ENCODE data around the gene MAGI1. TPM values are rescaled to one million over a fixed set of nuclear protein-coding genes. Genes with fewer than 3 reads are reported as not detected.

The MAGI1 gene
- total RNA-seq, 1 donor from 2014 or later = 47.1 TPM

GRCh38 chr3:66080167-66080566 lies 41.4 kb upstream of the MAGI1 start:
- no peak overlapping the region for H3K4me3 ChIP-seq
- H3K27ac ChIP-seq = no peak overlapping the region
- no peaks in the 10 kb centered on the region for H3K36me3 ChIP-seq
- TF ChIP-seq POLR2A (IDR thresholded peaks at IDR 0.05) (no peak), POLR2AphosphoS5 (IDR thresholded peaks at IDR 0.05; ENCODE audit: insufficient read depth in 1 of 2, low read depth in 1 of 2) (no peak)
- TF ChIP-seq, protein P1, sequence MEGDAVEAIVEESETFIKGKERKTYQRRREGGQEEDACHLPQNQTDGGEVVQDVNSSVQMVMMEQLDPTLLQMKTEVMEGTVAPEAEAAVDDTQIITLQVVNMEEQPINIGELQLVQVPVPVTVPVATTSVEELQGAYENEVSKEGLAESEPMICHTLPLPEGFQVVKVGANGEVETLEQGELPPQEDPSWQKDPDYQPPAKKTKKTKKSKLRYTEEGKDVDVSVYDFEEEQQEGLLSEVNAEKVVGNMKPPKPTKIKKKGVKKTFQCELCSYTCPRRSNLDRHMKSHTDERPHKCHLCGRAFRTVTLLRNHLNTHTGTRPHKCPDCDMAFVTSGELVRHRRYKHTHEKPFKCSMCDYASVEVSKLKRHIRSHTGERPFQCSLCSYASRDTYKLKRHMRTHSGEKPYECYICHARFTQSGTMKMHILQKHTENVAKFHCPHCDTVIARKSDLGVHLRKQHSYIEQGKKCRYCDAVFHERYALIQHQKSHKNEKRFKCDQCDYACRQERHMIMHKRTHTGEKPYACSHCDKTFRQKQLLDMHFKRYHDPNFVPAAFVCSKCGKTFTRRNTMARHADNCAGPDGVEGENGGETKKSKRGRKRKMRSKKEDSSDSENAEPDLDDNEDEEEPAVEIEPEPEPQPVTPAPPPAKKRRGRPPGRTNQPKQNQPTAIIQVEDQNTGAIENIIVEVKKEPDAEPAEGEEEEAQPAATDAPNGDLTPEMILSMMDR (IDR thresholded peaks at IDR 0.05) = no peak
- no peaks in the 10 kb centered on the region for H3K9me3 ChIP-seq
- no peaks in the 10 kb centered on the region for H3K27me3 ChIP-seq
- no peak for DNase-seq (ENCODE audit: extremely low spot score in 2 of 2)
- intact Hi-C loops (cut with DNase I) = no loop called here
- no peaks in the 10 kb centered on the region for H3K4me1 ChIP-seq

DNA sequence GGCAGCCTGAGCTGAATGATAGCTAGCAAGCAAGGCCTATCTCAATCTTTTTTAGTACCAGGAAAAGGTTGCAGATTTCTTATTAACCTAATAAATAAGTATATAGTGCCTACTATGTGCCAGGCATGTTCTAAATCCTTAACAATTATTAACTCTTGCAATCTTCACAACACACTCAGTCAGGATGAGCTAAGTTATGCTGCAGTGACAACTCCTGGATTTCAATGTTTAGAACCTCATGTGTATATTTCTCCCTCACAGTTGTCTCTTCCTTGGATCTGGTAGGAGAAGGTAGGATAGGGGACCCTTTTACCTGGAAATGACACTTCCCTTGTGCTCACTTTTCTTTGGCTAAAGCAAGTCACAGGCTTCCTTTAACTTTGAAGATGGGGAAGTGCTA lies 39.3 kb upstream of the MAGI1 start:
- H3K9me3 ChIP-seq = no peaks in the 10 kb centered on the region
- no peaks in the 10 kb centered on the region for H3K4me1 ChIP-seq
- no peaks in the 10 kb centered on the region for H3K36me3 ChIP-seq
- DNase-seq (ENCODE audit: extremely low spot score in 2 of 2) = no peak
- intact Hi-C loops (cut with DNase I) = no loop called here
- TF ChIP-seq, protein P1 (IDR thresholded peaks at IDR 0.05) = no peak
- TF ChIP-seq POLR2AphosphoS5 (IDR thresholded peaks at IDR 0.05; ENCODE audit: insufficient read depth in 1 of 2, low read depth in 1 of 2) (no peak), POLR2A (IDR thresholded peaks at IDR 0.05) (no peak)
- H3K27ac ChIP-seq = no peak overlapping the region
- H3K27me3 ChIP-seq = no peaks in the 10 kb centered on the region
- H3K4me3 ChIP-seq = no peak overlapping the region

DNA sequence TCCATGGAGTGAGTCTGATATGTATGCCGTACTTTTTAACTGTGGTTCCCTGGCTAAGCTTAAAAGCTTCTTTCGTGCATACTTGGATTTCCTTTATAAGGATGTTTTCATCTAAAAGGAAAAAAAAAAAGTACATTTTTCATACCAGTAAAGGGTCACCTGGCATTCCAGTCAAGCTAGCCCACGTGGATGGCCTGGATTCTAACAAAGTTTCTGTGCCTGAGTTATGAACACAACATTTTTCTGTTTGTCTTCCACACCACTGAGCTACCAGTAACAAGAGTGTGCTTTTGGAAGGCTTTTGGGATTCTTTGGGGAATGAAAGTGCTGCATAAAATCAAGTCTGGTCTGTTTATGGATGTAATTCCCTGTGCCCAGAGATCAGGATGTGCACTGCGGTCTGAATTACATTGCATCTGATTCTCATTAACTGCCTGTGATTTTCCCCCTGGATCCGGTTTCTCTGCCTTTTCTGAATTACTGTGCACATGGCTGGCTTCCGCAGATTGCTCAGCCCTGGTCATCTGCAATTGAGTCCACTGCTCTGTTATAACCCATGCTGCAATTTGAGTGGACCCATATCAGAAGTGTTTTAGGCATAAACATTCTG lies 38.2 kb upstream of the MAGI1 start:
- Histone ChIP-seq H3K4me1 (no peaks in the 10 kb centered on the region), H3K27me3 (no peaks in the 10 kb centered on the region), H3K9me3 (no peaks in the 10 kb centered on the region), H3K4me3 (no peak overlapping the region), H3K27ac (no peak overlapping the region), H3K36me3 (no peaks in the 10 kb centered on the region)
- TF ChIP-seq, protein P1 (IDR thresholded peaks at IDR 0.05) = no peak
- TF ChIP-seq POLR2AphosphoS5 (IDR thresholded peaks at IDR 0.05; ENCODE audit: insufficient read depth in 1 of 2, low read depth in 1 of 2) (no peak), POLR2A (IDR thresholded peaks at IDR 0.05) (no peak)
- no peak for DNase-seq (ENCODE audit: extremely low spot score in 2 of 2)
- intact Hi-C loops (cut with DNase I) = no loop called here

GRCh38 chr3:66075281-66075680 lies 36.6 kb upstream of the MAGI1 start:
- TF ChIP-seq POLR2AphosphoS5 (IDR thresholded peaks at IDR 0.05; ENCODE audit: insufficient read depth in 1 of 2, low read depth in 1 of 2) (no peak), POLR2A (IDR thresholded peaks at IDR 0.05) (no peak)
- TF ChIP-seq, protein P1 (IDR thresholded peaks at IDR 0.05) = no peak
- H3K9me3 ChIP-seq = no peaks in the 10 kb centered on the region
- no peaks in the 10 kb centered on the region for H3K36me3 ChIP-seq
- H3K27ac ChIP-seq = no peak overlapping the region
- H3K27me3 ChIP-seq = no peaks in the 10 kb centered on the region
- H3K4me1 ChIP-seq = no peaks in the 10 kb centered on the region
- intact Hi-C loops (cut with DNase I) = no loop called here
- no peak overlapping the region for H3K4me3 ChIP-seq
- no peak for DNase-seq (ENCODE audit: extremely low spot score in 2 of 2)

DNA sequence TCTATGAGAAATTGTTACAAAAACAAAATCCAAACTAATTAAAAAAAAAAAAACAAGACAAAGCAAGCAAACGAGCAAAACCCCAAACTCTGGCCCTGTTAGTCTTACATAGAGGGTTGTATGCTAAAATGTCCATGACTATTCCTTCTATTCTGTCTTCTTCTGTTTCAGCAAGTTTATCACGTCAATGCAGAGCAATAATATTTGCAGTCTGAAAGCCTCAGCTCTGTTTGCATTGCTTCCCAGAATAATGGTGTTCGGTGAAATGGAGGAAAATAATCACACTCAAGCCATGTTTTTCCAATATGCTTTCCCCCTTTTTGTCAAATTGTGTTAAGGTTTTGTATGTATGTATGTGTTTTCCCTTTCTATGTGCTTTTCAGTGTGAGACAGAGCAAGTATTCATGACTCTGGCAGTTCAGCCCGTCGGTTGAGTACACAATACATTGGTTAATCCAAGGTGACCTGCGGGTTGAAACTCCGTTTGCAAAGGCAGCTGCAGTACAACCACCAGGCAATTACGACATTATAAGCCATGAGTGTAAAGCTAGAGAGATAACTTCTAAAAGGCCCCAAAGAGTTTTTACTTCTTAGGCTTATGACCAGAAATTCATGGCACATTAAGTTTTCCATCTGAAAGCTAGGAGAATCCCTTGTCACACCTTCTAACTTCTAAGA lies 34.9 kb upstream of the MAGI1 start:
- Histone ChIP-seq H3K4me3 (no peak overlapping the region), H3K4me1 (no peaks in the 10 kb centered on the region), H3K27me3 (no peaks in the 10 kb centered on the region), H3K27ac (no peak overlapping the region), H3K36me3 (no peaks in the 10 kb centered on the region), H3K9me3 (no peaks in the 10 kb centered on the region)
- TF ChIP-seq, protein P1 (IDR thresholded peaks at IDR 0.05) = no peak
- no peak for TF ChIP-seq POLR2A (IDR thresholded peaks at IDR 0.05)
- no peak for TF ChIP-seq POLR2AphosphoS5 (IDR thresholded peaks at IDR 0.05; ENCODE audit: insufficient read depth in 1 of 2, low read depth in 1 of 2)
- no peak for DNase-seq (ENCODE audit: extremely low spot score in 2 of 2)
- intact Hi-C loops (cut with DNase I) = no loop called here

All from vagina (tissue), 2 donors.